Stimulated activated CD4-positive, alpha-beta T cell treated with anti-CD3 and anti-CD28 coated beads, Interleukin-4, amount 100 ng/mL, for 4 hours (primary cell): Measurements from ENCODE around the gene CACNA1D.

ENCODE experiments used
- DNase-seq, 2 experiments: peaks; one replicate each; pipeline ENCODE4 v3.0.0-alpha.2; 2020

The CACNA1D gene

GRCh38 chr3:53581671-53582070 lies 87.3 kb downstream of the CACNA1D start:
- DNase-seq: no peak

GRCh38 chr3:53583161-53583690 lies 88.8 kb downstream of the CACNA1D start:
- no peak for DNase-seq

- DNase-seq: no peak
Observed at GRCh38 chr3:53585049-53585448, 90.6 kb downstream of the CACNA1D start.

GRCh38 chr3:53585627-53586026 lies 91.2 kb downstream of the CACNA1D start:
- no peak for DNase-seq

GRCh38 chr3:53588122-53588521 lies 93.7 kb downstream of the CACNA1D start:
- no peak for DNase-seq

GRCh38 chr3:53589201-53589600 lies 94.8 kb downstream of the CACNA1D start:
- DNase-seq: no peak

- DNase-seq: no peak
Observed at GRCh38 chr3:53589806-53590205, 95.4 kb downstream of the CACNA1D start.

- DNase-seq: no peak
Observed at GRCh38 chr3:53590606-53591005, 96.2 kb downstream of the CACNA1D start.

GRCh38 chr3:53591646-53592045 lies 97.2 kb downstream of the CACNA1D start:
- no peak for DNase-seq

- no peak for DNase-seq
Observed at GRCh38 chr3:53592862-53593261, 98.5 kb downstream of the CACNA1D start.

GRCh38 chr3:53593611-53594010 lies 99.2 kb downstream of the CACNA1D start:
- DNase-seq: no peak

- no peak for DNase-seq
Observed at GRCh38 chr3:53594276-53594675, 99.9 kb downstream of the CACNA1D start.

- no peak for DNase-seq
Observed at GRCh38 chr3:53595660-53596059, 101.2 kb downstream of the CACNA1D start.

- no peak for DNase-seq
Observed at GRCh38 chr3:53597136-53597915, 102.9 kb downstream of the CACNA1D start.

GRCh38 chr3:53599771-53600170 lies 105.4 kb downstream of the CACNA1D start:
- DNase-seq: no peak

GRCh38 chr3:53602866-53603265 lies 108.5 kb downstream of the CACNA1D start:
- no peak for DNase-seq

GRCh38 chr3:53604232-53604631 lies 109.8 kb downstream of the CACNA1D start:
- no peak for DNase-seq

- no peak for DNase-seq
Observed at GRCh38 chr3:53606793-53607192, 112.4 kb downstream of the CACNA1D start.

- DNase-seq: no peak
Observed at GRCh38 chr3:53612508-53612907, 118.1 kb downstream of the CACNA1D start.

- no peak for DNase-seq
Observed at GRCh38 chr3:53613125-53613524, 118.7 kb downstream of the CACNA1D start.

- DNase-seq: no peak
Observed at GRCh38 chr3:53614307-53614706, 119.9 kb downstream of the CACNA1D start.

- DNase-seq: no peak
Observed at GRCh38 chr3:53616321-53616720, 121.9 kb downstream of the CACNA1D start.

- DNase-seq: no peak
Observed at GRCh38 chr3:53616971-53617892, 122.8 kb downstream of the CACNA1D start.
